ENCODE results near the gene ZNF22.

- TF ChIP-seq CTCF (IDR thresholded peaks at IDR 0.05) = no peak
- no peak for TF ChIP-seq EP300 (IDR thresholded peaks at IDR 0.05)
These were observed 32.0 kb upstream of the ZNF22 start for GRCh38 chr10:44968500-44969400.
